ENCODE data around the gene PVALEF.
A peak's percentile ranks its signal among the peaks of the same experiment; 100 is the strongest.

The PVALEF gene

DNA sequence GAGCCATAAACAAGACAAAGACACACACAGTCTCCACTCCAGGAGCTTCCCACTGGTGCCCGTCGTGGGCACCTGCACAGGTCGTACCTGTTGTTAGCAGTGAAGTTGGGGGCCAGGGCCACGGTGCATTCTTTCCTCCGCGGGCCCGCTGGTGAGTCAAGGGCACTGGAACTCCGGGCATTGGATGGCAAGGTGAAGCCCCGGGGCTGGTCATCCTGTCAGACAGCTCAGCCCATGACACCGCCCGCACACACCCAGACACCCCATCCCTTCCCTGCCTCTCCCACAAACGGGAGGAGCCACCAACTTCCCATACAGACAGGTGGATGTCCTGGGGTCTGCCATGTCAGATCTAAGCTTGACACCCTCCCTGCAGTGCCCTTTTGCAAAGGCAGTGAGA, 41.4 kb downstream of the PVALEF start:
- Mint-ChIP-seq H3K27me3 (no peaks in the 10 kb centered on the region), H3K4me1 (no peaks in the 10 kb centered on the region), H3K9me3 (no peaks in the 10 kb centered on the region), H3K4me3 (no peak overlapping the region), H3K36me3 (no peaks in the 10 kb centered on the region), H3K27ac (no peak overlapping the region)
- DNase-seq = no peak
- CTCF ChIA-PET = no interaction called here

DNA sequence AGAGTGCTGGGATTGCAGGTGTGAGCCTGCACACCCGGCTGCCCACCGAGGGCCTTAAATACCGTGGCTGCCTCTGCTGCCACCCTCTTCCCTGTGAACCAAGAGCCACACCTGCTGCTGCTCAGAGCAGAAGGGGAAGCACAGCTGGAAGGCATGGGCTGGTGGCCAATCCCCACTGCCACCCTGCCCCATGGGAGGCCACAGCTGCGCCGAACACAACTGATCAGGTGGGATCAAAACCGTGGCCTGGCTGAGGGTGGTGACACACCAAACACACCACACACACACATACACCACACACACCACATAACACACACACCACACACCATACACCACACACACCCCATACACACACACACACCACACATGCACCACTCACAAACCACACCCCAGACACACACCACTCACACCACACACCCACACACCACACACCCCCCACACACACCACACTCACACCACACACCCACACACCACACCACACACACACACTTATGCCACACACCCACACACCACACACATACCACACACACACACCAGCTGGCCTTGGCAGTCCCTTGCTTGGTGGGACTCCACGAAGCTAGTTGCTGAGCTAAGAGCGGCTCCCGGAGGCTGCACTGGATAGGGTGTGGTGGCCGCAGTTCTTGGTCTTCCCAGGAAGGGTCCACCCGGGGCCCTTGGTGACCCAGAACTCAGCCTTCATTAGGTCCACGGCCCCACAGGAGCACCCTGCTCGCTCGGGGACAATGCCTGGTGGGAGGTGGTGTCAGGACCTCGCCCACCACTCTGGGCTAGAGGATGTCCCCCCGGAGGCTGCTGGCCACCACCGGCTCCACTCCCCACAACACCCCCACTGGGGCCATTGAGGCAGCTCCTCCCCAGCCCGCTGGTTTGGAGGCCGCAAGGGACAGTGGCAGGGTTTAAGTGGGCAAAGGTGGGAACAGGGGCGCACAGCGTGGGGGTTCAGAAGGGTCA, 42.6 kb downstream of the PVALEF start:
- CTCF ChIA-PET = no interaction called here
- Mint-ChIP-seq H3K27ac (no peak overlapping the region), H3K27me3 (no peaks in the 10 kb centered on the region), H3K4me3 (no peak overlapping the region), H3K36me3 (no peaks in the 10 kb centered on the region), H3K9me3 (no peaks in the 10 kb centered on the region), H3K4me1 (no peaks in the 10 kb centered on the region)
- no peak for DNase-seq

DNA sequence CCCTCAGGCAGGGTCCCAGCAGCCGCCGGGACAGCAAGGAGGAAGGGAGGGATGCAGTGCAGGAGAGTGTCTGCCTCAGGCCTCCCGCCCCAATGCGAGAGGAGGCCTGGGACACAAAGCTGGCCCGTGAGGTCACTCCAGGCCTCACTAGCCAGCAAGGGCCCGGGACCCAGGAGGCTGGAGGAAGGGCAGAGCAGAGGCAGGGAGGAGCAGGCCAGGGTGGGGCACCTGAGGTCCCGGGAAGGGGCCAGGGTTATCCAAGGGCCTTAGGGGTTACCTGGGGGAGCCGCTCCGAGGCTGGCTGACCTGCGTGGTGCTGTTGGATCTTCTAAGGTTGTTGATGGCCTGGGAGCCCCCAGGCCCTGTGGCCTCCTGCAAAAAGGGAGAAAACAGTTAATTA, 43.3 kb downstream of the PVALEF start:
- CTCF ChIA-PET = no interaction called here
- no peaks in the 10 kb centered on the region for H3K9me3 Mint-ChIP-seq

DNA sequence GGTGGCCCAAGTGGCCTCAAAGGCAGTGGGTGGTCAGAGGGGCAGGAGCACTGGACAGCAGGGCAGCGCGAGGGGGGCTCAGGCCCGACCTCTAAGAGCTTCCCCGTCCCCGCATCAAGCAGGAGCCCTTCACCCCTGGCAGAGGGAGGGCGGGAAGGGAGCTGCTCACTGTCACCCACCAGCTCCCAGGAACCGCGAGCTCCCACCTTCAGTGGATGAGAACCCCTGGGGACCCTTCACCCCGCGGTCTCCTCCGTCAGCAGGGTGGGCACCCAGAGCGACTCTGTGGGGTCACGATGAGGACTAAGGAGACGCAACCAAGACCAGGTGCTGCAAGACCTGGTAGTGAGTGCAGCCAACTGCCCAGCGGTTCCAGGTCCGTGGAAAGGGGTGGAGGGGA, 43.8 kb downstream of the PVALEF start:
- H3K36me3 Mint-ChIP-seq = no peaks in the 10 kb centered on the region
- no peaks in the 10 kb centered on the region for H3K27me3 Mint-ChIP-seq
- DNase-seq = no peak
- no peaks in the 10 kb centered on the region for H3K9me3 Mint-ChIP-seq
- no peak overlapping the region for H3K4me3 Mint-ChIP-seq
- no peaks in the 10 kb centered on the region for H3K4me1 Mint-ChIP-seq
- CTCF ChIA-PET = no interaction called here
- no peak overlapping the region for H3K27ac Mint-ChIP-seq

More for the DNA sequence above, 43.3 kb downstream of the PVALEF start:
- no peak for DNase-seq
- Mint-ChIP-seq H3K27ac (no peak overlapping the region), H3K36me3 (no peaks in the 10 kb centered on the region), H3K4me1 (no peaks in the 10 kb centered on the region), H3K27me3 (no peaks in the 10 kb centered on the region), H3K4me3 (no peak overlapping the region)

DNA sequence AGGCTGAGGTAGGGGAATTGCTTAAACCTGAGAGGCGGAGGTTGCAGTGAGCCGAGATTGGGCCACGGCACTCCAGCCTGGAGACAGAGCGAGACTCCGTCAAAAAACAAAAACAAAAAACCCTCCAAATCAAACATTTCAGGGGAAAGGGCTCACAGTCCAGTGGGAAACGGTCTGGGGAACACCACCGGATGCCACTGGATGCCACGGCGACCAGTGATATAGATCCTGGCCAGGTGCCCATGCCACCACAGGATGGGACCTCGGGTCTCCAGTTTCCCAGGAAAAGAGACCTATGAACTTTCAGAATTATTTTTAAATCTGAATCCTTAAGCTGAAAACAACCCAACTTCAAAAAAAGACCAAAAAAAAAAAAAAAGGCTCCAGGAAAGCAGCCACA, 45.2 kb downstream of the PVALEF start:
- Mint-ChIP-seq H3K36me3 (no peaks in the 10 kb centered on the region), H3K4me1 (no peaks in the 10 kb centered on the region), H3K9me3 (no peaks in the 10 kb centered on the region), H3K27me3 (no peaks in the 10 kb centered on the region), H3K4me3 (no peak overlapping the region), H3K27ac (no peak overlapping the region)
- CTCF ChIA-PET = no interaction called here
- no peak for DNase-seq

DNA sequence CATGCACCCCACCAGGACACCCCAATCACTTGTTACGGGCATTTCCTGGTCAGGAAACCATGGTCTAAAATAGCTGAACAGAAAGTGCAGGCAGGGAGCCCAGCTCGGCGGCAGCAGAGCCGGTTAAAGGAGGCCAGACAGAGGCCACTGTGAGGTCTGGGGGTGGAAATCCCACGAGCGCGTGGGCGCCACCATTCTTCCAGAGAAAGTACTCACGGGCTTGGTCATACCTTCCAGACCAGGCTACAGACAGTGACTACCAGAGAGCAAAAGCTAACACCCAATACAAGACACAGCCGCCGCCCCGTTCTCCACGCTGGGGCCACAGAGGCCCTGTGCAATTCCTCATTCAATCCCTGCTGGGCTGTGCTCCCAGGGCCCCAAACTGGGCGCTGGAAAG, 45.6 kb downstream of the PVALEF start:
- Mint-ChIP-seq H3K4me1 (no peaks in the 10 kb centered on the region), H3K27me3 (no peaks in the 10 kb centered on the region), H3K36me3 (peaks cover 1% of the 10 kb centered on the region), H3K27ac (no peak overlapping the region), H3K9me3 (no peaks in the 10 kb centered on the region), H3K4me3 (no peak overlapping the region)
- DNase-seq = no peak
- CTCF ChIA-PET = no interaction called here

DNA sequence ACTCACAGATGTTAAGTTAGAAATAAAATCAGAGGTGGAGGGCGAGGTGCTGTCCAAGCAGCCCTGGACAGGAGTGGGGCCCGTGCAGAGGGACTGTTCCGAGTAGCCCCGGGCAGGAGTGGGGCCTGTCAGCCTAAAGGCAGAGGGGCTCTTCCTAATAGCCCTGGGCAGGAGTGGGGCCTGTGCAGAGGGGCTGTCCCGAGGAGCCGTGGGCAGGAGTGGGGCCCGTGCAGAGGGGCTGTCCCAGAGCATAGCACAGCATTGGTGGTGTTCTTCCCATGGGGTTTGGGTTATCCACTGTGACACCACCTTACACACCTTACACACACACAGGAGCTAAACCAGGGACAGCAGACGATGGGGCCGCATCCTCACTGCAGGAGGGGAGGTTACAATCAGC, 47.1 kb downstream of the PVALEF start:
- H3K27ac Mint-ChIP-seq = no peak overlapping the region
- no peaks in the 10 kb centered on the region for H3K4me1 Mint-ChIP-seq
- no peak overlapping the region for H3K4me3 Mint-ChIP-seq
- peaks cover 1% of the 10 kb centered on the region for H3K36me3 Mint-ChIP-seq
- CTCF ChIA-PET = no interaction called here
- no peaks in the 10 kb centered on the region for H3K9me3 Mint-ChIP-seq
- DNase-seq = no peak
- H3K27me3 Mint-ChIP-seq = no peaks in the 10 kb centered on the region

DNA sequence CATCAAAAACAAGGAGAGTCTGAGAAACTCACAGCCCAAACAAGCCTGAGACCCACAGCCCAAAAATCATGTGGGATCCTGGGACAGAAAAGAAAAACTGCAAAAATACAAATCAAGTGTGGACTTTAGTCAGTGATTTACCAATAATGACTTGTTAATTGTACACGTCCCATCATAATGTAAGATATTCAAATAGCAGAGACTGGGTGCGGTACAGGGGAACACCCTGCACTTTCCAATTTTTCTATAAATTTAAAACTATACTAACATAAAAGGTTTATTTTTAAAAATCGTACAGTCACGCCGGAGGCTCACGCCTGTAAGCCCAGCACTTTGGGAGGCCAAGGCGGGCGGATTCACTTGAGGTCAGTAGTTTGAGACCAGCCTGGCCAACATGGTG, 48.7 kb downstream of the PVALEF start:
- no peak for DNase-seq
- Mint-ChIP-seq H3K4me1 (no peaks in the 10 kb centered on the region), H3K4me3 (no peak overlapping the region), H3K27me3 (no peaks in the 10 kb centered on the region), H3K9me3 (no peaks in the 10 kb centered on the region), H3K27ac (no peak overlapping the region), H3K36me3 (peaks cover 1% of the 10 kb centered on the region)
- CTCF ChIA-PET = no interaction called here

DNA sequence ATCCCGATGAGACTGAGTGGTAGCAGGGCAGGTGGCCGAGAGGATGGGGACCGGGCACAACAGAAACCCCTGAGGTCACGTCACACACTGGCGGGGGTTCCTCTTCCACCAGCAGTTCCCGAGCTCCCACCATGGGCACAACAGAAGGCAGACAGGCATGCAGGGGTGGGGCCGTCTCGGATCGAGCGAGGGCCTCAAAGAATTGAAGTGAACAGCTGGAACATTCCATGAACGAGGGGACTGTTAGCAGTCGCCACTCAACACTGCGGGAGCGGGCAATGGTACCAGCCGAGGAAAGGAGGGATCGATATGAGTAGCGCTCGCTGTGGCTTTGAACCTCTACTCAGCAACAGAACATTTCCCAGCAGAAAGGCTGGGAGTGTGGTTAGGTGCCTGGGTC, 52.2 kb downstream of the PVALEF start:
- Mint-ChIP-seq H3K4me1 (peaks cover 9% of the 10 kb centered on the region), H3K27me3 (no peaks in the 10 kb centered on the region), H3K9me3 (no peaks in the 10 kb centered on the region), H3K27ac (no peak overlapping the region), H3K36me3 (peaks cover 1% of the 10 kb centered on the region), H3K4me3 (no peak overlapping the region)
- CTCF ChIA-PET = no interaction called here
- no peak for DNase-seq

DNA sequence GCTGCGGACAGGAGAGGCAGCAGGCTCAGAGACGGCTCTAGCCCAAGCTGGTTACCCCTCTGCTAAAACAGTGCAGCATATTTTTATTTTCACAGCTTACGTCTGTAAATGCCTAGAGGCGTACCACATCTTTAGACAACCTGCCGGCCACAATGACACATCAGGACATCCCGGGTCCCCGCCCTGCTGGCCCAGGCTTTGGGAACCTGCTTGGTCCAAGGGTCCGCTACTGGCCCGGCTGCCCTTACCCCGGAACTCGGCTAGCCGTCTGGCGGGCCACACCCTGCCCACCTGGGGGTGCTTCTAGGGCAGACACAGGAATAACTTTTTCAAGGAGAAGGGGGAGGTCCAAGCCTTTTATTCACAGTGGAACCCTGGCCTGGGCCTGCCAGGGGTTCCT, 53.2 kb downstream of the PVALEF start:
- no peaks in the 10 kb centered on the region for H3K9me3 Mint-ChIP-seq
- H3K27me3 Mint-ChIP-seq = peaks cover 2% of the 10 kb centered on the region
- peaks cover 12% of the 10 kb centered on the region for H3K4me1 Mint-ChIP-seq
- CTCF ChIA-PET = interaction anchor here (0.7 kb wide), 1 partner anchor 274 kb away, joined by 3 read pairs; no protein-coding TSS in a partner anchor
- no peak for DNase-seq
- H3K4me3 Mint-ChIP-seq = no peak overlapping the region
- H3K36me3 Mint-ChIP-seq = peaks cover 1% of the 10 kb centered on the region
- H3K27ac Mint-ChIP-seq = no peak overlapping the region

DNA sequence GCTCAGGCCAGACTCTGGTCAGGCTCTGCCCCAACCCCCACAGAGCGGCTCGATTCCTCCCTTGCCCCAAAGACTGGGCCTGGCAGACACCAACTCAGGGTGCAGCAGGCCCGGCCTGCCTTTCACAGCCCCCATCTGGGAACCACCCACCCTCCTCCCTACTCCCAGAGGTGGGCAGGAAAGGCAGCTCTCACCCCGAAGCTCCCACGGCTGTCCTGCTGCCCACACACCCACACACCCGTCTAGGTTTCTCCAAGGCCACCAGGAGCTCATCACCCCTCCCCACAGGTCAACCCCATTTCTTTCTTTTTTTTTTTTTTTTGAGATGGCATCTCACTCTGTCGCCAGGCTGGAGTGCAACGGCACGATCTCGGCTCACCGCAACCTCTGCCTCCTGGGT, 53.7 kb downstream of the PVALEF start:
- DNase-seq = no peak
- Mint-ChIP-seq H3K36me3 (peaks cover 1% of the 10 kb centered on the region), H3K4me1 (peaks cover 18% of the 10 kb centered on the region), H3K27ac (no peak overlapping the region), H3K4me3 (no peak overlapping the region), H3K9me3 (no peaks in the 10 kb centered on the region), H3K27me3 (peaks cover 7% of the 10 kb centered on the region)
- CTCF ChIA-PET = interaction anchor here (1.3 kb wide), 1 partner anchor 11 kb away, joined by 5 read pairs; no protein-coding TSS in a partner anchor

DNA sequence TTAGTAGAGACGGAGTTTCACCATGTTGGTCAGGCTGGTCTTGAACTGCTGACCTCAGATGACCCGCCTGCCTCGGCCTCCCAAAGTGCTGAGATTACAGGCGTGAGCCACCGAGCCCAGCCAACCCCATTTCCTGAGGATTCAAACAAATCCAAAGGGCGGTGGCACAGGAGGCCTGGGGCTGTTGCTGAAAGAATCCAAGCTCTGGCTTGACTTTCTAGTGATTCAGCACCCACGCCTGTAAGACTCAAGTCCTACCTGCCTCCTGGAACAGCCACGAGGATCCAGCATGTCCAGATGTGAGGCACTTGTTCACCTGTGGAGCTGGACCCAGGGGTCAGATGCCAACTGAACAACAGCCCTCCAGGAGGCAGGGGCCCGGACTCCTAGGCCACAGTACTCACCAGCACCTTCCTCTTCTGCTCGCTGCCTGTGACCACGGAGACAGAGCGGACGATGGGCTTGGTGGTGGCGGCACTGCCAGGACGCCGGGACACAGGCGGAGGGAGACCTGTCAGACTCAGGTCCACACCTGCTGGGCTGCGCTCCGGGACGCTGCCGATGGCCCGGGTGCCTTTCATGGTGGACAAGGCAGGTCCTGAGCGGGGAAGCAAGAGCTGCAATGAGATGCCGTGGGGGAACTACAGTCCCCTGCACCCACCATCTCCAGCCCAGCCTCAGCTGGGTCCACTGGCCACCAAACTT, 54.3 kb downstream of the PVALEF start:
- Mint-ChIP-seq H3K27ac (no peak overlapping the region), H3K4me1 (peaks cover 18% of the 10 kb centered on the region), H3K36me3 (peaks cover 1% of the 10 kb centered on the region), H3K27me3 (peaks cover 14% of the 10 kb centered on the region), H3K9me3 (no peaks in the 10 kb centered on the region), H3K4me3 (no peak overlapping the region)
- CTCF ChIA-PET = interaction anchor here (1.3 kb wide), 1 partner anchor 10 kb away, joined by 5 read pairs; no protein-coding TSS in a partner anchor
- DNase-seq = no peak

DNA sequence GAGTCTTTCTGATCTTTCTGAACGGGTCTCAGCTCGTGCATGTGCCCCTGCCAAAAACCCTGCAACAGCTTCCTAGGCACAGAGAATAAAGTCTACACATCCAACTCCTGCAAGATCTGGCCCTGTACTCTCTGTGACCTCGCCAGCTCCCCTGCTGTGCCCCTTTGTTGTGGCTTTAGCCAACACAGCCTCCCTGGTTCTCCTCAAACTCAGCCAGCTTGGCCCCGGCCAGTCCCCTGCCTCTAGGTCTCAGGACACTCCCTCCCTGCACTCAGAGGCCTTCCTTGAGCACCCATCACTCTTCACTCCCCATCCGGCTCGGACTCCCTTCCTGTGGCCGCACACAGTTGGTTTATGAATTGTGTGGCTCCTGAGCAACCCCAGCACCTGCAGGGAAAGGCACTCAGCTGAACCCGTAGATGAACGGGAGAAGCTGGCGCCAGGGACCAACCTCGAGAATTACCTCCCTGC, 56.1 kb downstream of the PVALEF start:
- no peak overlapping the region for H3K27ac Mint-ChIP-seq
- H3K9me3 Mint-ChIP-seq = peaks cover 1% of the 10 kb centered on the region
- peak overlapping the region; percentile 78 for H3K4me3 Mint-ChIP-seq
- CTCF ChIA-PET = no interaction called here
- H3K36me3 Mint-ChIP-seq = peaks cover 2% of the 10 kb centered on the region
- H3K27me3 Mint-ChIP-seq = peaks cover 14% of the 10 kb centered on the region
- DNase-seq = no peak
- peaks cover 18% of the 10 kb centered on the region for H3K4me1 Mint-ChIP-seq

DNA sequence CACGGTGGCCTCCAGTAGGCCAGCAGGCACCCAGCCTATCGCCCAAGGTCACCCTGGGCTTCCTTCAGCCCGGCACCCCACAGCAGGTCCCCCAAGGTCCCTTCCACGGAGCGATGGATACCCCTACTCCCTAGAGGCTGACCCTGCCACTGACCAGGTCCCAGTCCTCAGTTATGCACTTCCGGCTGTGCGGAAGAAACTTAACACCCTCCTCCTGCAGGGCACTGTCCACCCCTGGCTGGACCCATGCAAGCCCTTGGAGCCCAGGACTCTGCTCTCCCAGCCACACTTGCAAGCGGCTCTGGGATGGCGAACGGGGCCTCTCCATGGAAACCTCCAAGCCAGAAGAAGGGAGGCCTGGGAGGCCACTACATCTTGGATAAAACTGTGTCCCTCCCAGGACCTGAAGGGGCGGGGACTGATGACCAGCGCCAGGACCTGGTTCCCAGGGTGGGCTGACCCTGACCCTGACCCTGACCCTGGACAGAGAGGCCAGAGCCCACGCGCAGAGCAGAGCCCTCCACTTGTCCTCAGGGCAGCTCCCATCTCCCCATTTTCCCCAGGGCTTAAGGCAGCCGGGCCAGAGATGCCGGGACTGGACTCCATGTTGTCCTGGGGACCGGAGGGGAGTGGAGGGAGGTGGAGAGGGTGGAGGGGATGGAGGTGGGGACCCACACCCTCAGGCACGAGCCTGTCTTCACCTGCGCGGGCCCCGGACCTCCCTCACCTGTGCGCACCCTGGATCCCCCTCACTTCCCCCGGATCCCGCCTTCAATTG, 56.7 kb downstream of the PVALEF start:
- Mint-ChIP-seq H3K4me1 (peaks cover 18% of the 10 kb centered on the region), H3K9me3 (peaks cover 2% of the 10 kb centered on the region), H3K27ac (no peak overlapping the region), H3K36me3 (peaks cover 3% of the 10 kb centered on the region), H3K4me3 (peak overlapping the region; percentile 78), H3K27me3 (peaks cover 14% of the 10 kb centered on the region)
- no peak for DNase-seq
- CTCF ChIA-PET = interaction anchor here (1.0 kb wide), 1 partner anchor 11 kb away, joined by 5 read pairs; no protein-coding TSS in a partner anchor

Data from activated naive CD4-positive, alpha-beta T cell treated with anti-CD3 and anti-CD28 coated beads, Interleukin-2, amount 10 ng/mL, durations not matched to agents 7 days and 5 days (primary cell).